Measurements from ENCODE around the gene NAT10.
"Not testable (repeated sequence)": the region's sequence is repeated elsewhere in the genome, so short reads cannot be mapped to it uniquely, and the experiment has no call there.

Gene NAT10

GRCh38 chr11:34179026-34179675, 73.7 kb downstream of the NAT10 start:
- Mint-ChIP-seq H3K27ac (no peak overlapping the region), H3K4me1 (ENCODE audit: low read depth) (peaks cover 31% of the 10 kb centered on the region), H3K27me3 (ENCODE audit: low read depth) (no peaks in the 10 kb centered on the region), H3K4me3 (no peak overlapping the region), H3K36me3 (ENCODE audit: low read depth) (no peaks in the 10 kb centered on the region), H3K9me3 (no peaks in the 10 kb centered on the region)

- H3K36me3 Mint-ChIP-seq (ENCODE audit: low read depth): no peaks in the 10 kb centered on the region
- no peak overlapping the region for H3K4me3 Mint-ChIP-seq
- no peaks in the 10 kb centered on the region for H3K9me3 Mint-ChIP-seq
- H3K27me3 Mint-ChIP-seq (ENCODE audit: low read depth): no peaks in the 10 kb centered on the region
- peaks cover 27% of the 10 kb centered on the region for H3K4me1 Mint-ChIP-seq (ENCODE audit: low read depth)
- no peak overlapping the region for H3K27ac Mint-ChIP-seq
These were observed 74.8 kb downstream of the NAT10 start for GRCh38 chr11:34180040-34180813.

- H3K36me3 Mint-ChIP-seq (ENCODE audit: low read depth); H3K4me3 Mint-ChIP-seq; H3K27me3 Mint-ChIP-seq (ENCODE audit: low read depth); H3K9me3 Mint-ChIP-seq: not testable (repeated sequence)
- peaks cover 22% of the 10 kb centered on the region for H3K4me1 Mint-ChIP-seq (ENCODE audit: low read depth)
- peak overlapping the region; percentile 15 for H3K27ac Mint-ChIP-seq
These were observed 75.4 kb downstream of the NAT10 start for GRCh38 chr11:34180814-34181165.

- H3K27me3 Mint-ChIP-seq (ENCODE audit: low read depth): no peaks in the 10 kb centered on the region
- H3K27ac Mint-ChIP-seq: peak overlapping the region; percentile 15
- H3K4me1 Mint-ChIP-seq (ENCODE audit: low read depth): peaks cover 21% of the 10 kb centered on the region
- no peak overlapping the region for H3K4me3 Mint-ChIP-seq
- no peaks in the 10 kb centered on the region for H3K36me3 Mint-ChIP-seq (ENCODE audit: low read depth)
- H3K9me3 Mint-ChIP-seq: no peaks in the 10 kb centered on the region
These were observed 75.8 kb downstream of the NAT10 start for GRCh38 chr11:34181251-34181650.

DNA sequence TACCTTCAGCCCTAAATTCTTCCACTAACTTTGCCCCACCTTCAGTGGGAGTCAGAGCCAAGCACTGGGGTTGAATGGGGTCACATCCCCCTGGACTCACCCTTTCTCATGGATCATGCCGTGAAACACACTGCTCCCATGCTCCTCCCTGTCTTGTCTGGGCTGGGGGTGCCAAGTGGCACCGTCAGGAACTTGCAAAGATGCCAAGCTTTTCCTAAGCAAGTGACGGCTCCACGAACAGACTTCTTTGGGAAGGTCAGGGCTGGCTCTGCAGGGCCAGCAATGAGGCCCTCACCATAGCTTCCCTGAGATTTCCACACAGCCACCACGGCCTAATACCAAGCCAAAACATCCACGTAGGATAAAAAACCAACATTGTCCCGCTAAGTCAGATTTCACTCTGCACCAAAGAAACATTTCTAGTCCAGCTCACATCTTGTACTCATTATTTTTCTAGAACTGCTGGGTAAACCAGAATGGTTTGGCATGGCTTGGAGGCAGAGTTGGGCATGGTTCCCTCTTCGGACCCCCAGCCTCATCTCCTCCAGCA, 76.5 kb downstream of the NAT10 start:
- Mint-ChIP-seq H3K4me1 (ENCODE audit: low read depth) (peaks cover 17% of the 10 kb centered on the region), H3K27me3 (ENCODE audit: low read depth) (no peaks in the 10 kb centered on the region), H3K4me3 (no peak overlapping the region), H3K9me3 (no peaks in the 10 kb centered on the region), H3K27ac (no peak overlapping the region), H3K36me3 (ENCODE audit: low read depth) (no peaks in the 10 kb centered on the region)

DNA sequence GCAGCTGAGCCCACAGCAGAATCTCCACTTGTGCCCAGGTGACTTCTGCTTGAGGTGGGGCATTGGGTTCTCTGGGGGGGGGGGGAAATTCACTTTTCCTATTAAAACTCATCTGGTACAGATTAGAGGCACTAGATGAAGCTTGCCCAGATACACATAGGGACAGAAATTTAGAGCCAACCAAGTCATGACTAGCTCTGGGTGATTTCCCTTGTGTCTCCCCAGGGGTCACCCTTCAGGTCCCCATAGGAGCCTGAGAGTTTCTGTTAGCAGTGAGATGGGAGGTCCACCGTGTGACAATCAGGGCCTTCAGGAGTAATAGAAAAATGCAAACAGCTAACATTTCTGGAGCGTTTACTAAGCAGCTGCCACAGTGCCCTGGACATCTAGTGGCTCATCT, 77.0 kb downstream of the NAT10 start:
- H3K27me3 Mint-ChIP-seq (ENCODE audit: low read depth): no peaks in the 10 kb centered on the region
- H3K27ac Mint-ChIP-seq: no peak overlapping the region
- no peak overlapping the region for H3K4me3 Mint-ChIP-seq
- H3K9me3 Mint-ChIP-seq: no peaks in the 10 kb centered on the region
- peaks cover 17% of the 10 kb centered on the region for H3K4me1 Mint-ChIP-seq (ENCODE audit: low read depth)
- no peaks in the 10 kb centered on the region for H3K36me3 Mint-ChIP-seq (ENCODE audit: low read depth)

GRCh38 chr11:34182921-34183685, 77.7 kb downstream of the NAT10 start:
- H3K27ac Mint-ChIP-seq: no peak overlapping the region
- peaks cover under 1% of the 10 kb centered on the region for H3K27me3 Mint-ChIP-seq (ENCODE audit: low read depth)

GRCh38 chr11:34183848-34184391, 78.5 kb downstream of the NAT10 start:
- Mint-ChIP-seq H3K27me3 (ENCODE audit: low read depth) (peaks cover 4% of the 10 kb centered on the region), H3K4me3 (no peak overlapping the region), H3K4me1 (ENCODE audit: low read depth) (peaks cover 17% of the 10 kb centered on the region), H3K9me3 (no peaks in the 10 kb centered on the region), H3K27ac (no peak overlapping the region), H3K36me3 (ENCODE audit: low read depth) (no peaks in the 10 kb centered on the region)

More at GRCh38 chr11:34182921-34183685, 77.7 kb downstream of the NAT10 start:
- Mint-ChIP-seq H3K4me1 (ENCODE audit: low read depth) (peaks cover 17% of the 10 kb centered on the region), H3K4me3 (no peak overlapping the region), H3K9me3 (no peaks in the 10 kb centered on the region), H3K36me3 (ENCODE audit: low read depth) (no peaks in the 10 kb centered on the region)

- H3K27me3 Mint-ChIP-seq (ENCODE audit: low read depth): peaks cover 6% of the 10 kb centered on the region
- no peaks in the 10 kb centered on the region for H3K36me3 Mint-ChIP-seq (ENCODE audit: low read depth)
- no peak overlapping the region for H3K27ac Mint-ChIP-seq
- peaks cover 15% of the 10 kb centered on the region for H3K4me1 Mint-ChIP-seq (ENCODE audit: low read depth)
- H3K9me3 Mint-ChIP-seq: no peaks in the 10 kb centered on the region
- no peak overlapping the region for H3K4me3 Mint-ChIP-seq
These were observed 79.1 kb downstream of the NAT10 start for GRCh38 chr11:34184505-34185015.

DNA sequence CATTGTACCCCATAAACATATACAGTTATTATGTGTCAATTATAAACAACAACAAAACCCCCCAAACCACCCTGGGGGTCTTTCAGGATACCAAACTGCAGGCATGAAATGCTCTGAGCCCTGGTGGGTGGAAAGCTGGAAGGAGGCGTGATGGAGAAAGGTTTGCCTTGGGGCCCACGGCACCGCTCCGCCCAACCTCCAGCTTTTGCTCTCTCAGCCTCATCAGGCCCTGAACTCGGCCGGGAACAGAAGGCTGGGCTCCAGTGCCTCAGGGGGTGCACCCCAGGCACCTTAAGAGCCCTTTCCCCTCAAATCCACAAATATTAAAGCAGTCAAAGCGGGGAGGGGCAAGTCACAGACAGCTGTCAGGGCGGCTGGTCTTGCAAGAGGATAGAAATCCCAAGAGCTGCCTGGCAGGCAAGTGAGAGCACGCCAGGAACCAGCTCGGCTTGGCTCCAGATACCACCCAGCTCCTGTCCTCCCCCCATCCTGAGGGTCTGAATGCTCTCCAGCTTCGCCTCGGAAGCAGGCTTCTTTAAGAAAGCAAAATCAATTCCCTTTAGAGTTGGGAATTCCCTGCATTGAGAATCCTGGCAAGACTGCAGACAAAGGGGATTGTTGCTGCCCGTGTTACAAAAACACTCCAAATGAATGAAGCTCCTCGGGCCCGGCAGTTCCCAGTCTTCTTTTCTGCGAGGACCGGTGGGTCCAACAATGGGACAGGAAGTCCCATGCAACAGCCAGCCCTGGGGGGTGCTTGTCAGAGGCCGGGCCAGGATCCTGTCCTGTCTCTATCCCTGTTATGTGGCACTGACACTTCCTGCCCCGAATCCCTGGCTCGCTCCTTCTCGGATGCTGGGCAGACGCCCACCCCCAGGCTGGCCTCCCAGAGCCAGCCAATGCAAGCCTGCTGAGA, 80.8 kb downstream of the NAT10 start:
- H3K36me3 Mint-ChIP-seq (ENCODE audit: low read depth): no peaks in the 10 kb centered on the region
- H3K4me3 Mint-ChIP-seq: no peak overlapping the region
- H3K4me1 Mint-ChIP-seq (ENCODE audit: low read depth): peaks cover 5% of the 10 kb centered on the region
- H3K9me3 Mint-ChIP-seq: no peaks in the 10 kb centered on the region
- H3K27me3 Mint-ChIP-seq (ENCODE audit: low read depth): peaks cover 9% of the 10 kb centered on the region
- no peak overlapping the region for H3K27ac Mint-ChIP-seq

DNA sequence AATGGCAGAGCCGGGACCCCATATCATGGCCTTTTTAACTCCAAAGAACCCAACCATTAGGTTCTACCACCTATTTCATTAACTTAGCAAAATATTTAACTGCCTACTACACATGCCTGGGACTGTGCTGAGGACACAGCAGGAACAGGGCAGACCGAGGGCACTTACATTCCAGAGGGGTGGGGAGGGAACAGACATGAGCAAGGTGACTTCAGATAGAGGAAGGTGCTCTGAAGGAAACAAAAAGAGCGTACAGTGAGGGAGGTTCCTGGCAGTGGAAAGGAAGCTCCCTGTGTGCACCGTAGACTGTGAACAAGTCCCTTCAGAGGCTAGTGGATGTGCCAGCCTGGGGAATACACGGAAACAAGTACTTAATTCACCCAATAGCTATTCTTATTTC, 82.8 kb downstream of the NAT10 start:
- H3K36me3 Mint-ChIP-seq (ENCODE audit: low read depth): no peaks in the 10 kb centered on the region
- no peaks in the 10 kb centered on the region for H3K9me3 Mint-ChIP-seq
- H3K27me3 Mint-ChIP-seq (ENCODE audit: low read depth): peaks cover 9% of the 10 kb centered on the region
- peaks cover 5% of the 10 kb centered on the region for H3K4me1 Mint-ChIP-seq (ENCODE audit: low read depth)
- no peak overlapping the region for H3K27ac Mint-ChIP-seq
- no peak overlapping the region for H3K4me3 Mint-ChIP-seq

GRCh38 chr11:34189191-34189590, 83.8 kb downstream of the NAT10 start:
- H3K4me3 Mint-ChIP-seq: no peak overlapping the region
- H3K27me3 Mint-ChIP-seq (ENCODE audit: low read depth): peaks cover 9% of the 10 kb centered on the region
- H3K27ac Mint-ChIP-seq: no peak overlapping the region
- H3K4me1 Mint-ChIP-seq (ENCODE audit: low read depth): peaks cover 8% of the 10 kb centered on the region
- no peaks in the 10 kb centered on the region for H3K9me3 Mint-ChIP-seq
- no peaks in the 10 kb centered on the region for H3K36me3 Mint-ChIP-seq (ENCODE audit: low read depth)

DNA sequence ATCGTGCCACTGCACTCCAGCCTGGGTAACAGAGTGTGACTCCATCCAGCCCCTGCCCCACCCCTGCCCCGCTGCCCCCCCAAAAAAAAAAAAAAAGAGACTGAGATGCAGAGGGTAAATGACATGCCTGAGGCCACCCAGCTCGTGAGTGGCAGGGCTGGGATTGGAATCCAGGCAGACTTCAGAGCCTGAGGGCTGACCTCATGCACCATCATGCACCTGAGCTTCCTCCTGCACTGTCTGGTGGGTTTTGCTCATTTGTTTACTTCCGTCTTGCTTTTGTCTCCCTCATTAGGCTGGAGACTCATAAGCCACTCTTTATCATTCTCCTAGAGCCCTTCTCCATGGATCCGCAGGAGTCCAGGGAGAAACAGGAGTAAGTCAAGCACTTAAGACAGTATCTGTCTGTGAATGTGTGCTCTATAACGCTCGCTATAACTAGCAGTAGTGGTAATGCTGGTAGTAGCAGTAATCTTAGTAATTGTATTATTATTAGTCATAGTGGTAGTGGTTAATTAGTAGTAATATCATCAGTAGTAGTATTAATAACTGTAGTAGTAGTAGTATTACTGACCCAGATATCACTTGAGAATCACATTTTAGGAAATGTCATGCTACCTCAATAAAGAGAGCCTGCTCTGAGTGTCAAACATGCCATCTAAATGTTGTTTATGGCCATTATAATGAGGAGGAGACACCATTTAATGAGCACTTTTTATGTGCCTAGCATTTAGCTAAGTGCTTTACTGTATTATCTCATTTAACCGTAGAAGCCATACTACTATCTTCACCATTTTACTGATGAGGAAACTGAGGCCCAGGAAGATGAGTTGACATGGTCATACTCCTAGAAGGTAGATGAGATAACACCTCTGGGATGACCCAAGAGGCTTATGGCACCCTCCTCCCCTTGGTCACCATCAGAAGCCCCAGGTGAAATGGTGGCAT, 85.0 kb downstream of the NAT10 start:
- Mint-ChIP-seq H3K9me3 (no peaks in the 10 kb centered on the region), H3K4me1 (ENCODE audit: low read depth) (peaks cover 8% of the 10 kb centered on the region), H3K36me3 (ENCODE audit: low read depth) (no peaks in the 10 kb centered on the region), H3K4me3 (no peak overlapping the region), H3K27ac (no peak overlapping the region), H3K27me3 (ENCODE audit: low read depth) (peaks cover 9% of the 10 kb centered on the region)

All from T-helper 1 cell treated with Interleukin-12 subunit alpha and Interleukin-12 subunit beta and Interleukin-4 antibody, amounts not matched to agents 30 μg/mL and 1 μg/mL, for 36 hours (primary cell).